Measurements from ENCODE around the gene RFX4.

- TF ChIP-seq POLR2A (IDR thresholded peaks at IDR 0.05) (no peak), CTCF (IDR thresholded peaks at IDR 0.05) (no peak)
Observed at GRCh38 chr12:106598003-106598402, 15.2 kb downstream of the RFX4 start.

Measured in testis (tissue), 2 donors.